LNCaP clone FGC (cell line): ENCODE measurements around the gene AP1S3.

Source experiments
- DNase-seq: peaks from one replicate; pipeline ENCODE4 v3.0.0-alpha.2; 2011; ENCODE audit warnings: low read depth
- H3K4me3 ChIP-seq: 2 replicates; pipeline ENCODE4 v1.5.1; 2011; ENCODE audit warnings: mild to moderate bottlenecking, low read depth, low read length, control low read depth
- TF ChIP-seq, protein P1 (sequence below): IDR thresholded peaks from 2 replicates; pipeline ENCODE4 v1.5.1; 2012; ENCODE audit warnings: mild to moderate bottlenecking; ENCODE audit not compliant: control insufficient read depth, insufficient read depth; ENCODE audit errors: extremely low read depth

The AP1S3 gene

DNA sequence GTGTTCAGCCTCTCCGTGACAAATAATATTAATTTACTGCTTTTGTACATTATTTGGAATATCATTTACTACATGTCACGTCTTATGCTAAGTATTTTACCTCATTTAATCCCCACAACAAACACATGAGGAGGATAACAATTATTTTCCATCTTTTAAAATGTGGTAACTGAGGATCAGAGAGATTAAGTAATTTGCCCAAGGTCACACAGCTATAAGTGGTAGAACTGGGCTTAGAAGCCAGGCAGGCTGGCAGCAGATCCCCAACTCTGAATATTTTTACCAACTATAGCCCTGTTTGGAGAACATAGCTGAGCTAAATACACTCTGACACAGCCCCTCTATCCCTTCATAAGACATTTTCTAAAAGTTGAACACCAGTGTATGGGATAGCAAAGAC, 24.1 kb downstream of the AP1S3 start:
- TF ChIP-seq, protein P1, sequence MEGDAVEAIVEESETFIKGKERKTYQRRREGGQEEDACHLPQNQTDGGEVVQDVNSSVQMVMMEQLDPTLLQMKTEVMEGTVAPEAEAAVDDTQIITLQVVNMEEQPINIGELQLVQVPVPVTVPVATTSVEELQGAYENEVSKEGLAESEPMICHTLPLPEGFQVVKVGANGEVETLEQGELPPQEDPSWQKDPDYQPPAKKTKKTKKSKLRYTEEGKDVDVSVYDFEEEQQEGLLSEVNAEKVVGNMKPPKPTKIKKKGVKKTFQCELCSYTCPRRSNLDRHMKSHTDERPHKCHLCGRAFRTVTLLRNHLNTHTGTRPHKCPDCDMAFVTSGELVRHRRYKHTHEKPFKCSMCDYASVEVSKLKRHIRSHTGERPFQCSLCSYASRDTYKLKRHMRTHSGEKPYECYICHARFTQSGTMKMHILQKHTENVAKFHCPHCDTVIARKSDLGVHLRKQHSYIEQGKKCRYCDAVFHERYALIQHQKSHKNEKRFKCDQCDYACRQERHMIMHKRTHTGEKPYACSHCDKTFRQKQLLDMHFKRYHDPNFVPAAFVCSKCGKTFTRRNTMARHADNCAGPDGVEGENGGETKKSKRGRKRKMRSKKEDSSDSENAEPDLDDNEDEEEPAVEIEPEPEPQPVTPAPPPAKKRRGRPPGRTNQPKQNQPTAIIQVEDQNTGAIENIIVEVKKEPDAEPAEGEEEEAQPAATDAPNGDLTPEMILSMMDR, result no peak
- H3K4me3 ChIP-seq, result no peak overlapping the region
- no peak for DNase-seq

GRCh38 chr2:223811757-223812156, 25.6 kb downstream of the AP1S3 start:
- TF ChIP-seq, protein P1, result no peak
- H3K4me3 ChIP-seq, result no peak overlapping the region
- no peak for DNase-seq

DNA sequence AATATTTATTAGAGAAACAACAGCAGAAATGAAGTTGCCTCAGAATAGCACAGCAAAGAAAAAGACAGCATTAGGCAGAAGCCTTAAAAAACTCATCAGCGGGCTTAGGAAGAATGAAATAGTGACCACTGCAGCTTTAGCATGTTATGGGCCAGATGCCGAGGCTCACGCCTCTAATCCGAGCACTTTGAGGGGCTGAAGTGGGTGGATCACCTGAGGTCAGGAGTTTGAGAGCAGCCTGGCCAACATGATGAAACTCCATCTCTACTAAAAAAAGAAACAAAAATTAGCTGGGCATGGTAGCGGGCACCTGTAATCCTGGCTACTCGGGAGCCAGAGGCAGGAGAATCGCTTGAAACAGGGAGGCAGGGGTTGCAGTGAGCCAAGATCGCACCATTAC, 32.4 kb downstream of the AP1S3 start:
- no peak for DNase-seq
- no peak overlapping the region for H3K4me3 ChIP-seq
- TF ChIP-seq, protein P1, result no peak

DNA sequence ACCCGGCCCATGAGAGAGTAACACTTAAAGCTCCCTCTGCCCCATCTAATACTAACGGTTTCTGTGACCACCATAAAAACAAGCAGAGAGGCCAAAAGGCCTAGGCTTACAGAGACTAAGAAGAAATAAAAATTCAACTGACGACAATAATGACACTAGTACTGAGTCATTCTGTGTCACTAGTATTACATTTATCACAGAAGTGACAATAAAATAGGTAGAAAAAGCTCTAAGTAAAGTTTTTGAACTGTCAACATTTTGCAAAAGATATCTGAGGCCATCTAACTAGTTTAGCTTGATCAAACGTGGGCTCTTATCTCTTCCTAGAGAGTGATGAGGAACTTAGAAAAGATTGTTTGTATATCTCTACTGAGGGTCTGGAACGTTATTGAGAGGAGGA, 35.6 kb downstream of the AP1S3 start:
- DNase-seq, result no peak
- no peak overlapping the region for H3K4me3 ChIP-seq
- TF ChIP-seq, protein P1, result no peak

GRCh38 chr2:223800908-223801307, 36.5 kb downstream of the AP1S3 start:
- DNase-seq, result no peak
- H3K4me3 ChIP-seq, result no peak overlapping the region
- TF ChIP-seq, protein P1, result no peak

DNA sequence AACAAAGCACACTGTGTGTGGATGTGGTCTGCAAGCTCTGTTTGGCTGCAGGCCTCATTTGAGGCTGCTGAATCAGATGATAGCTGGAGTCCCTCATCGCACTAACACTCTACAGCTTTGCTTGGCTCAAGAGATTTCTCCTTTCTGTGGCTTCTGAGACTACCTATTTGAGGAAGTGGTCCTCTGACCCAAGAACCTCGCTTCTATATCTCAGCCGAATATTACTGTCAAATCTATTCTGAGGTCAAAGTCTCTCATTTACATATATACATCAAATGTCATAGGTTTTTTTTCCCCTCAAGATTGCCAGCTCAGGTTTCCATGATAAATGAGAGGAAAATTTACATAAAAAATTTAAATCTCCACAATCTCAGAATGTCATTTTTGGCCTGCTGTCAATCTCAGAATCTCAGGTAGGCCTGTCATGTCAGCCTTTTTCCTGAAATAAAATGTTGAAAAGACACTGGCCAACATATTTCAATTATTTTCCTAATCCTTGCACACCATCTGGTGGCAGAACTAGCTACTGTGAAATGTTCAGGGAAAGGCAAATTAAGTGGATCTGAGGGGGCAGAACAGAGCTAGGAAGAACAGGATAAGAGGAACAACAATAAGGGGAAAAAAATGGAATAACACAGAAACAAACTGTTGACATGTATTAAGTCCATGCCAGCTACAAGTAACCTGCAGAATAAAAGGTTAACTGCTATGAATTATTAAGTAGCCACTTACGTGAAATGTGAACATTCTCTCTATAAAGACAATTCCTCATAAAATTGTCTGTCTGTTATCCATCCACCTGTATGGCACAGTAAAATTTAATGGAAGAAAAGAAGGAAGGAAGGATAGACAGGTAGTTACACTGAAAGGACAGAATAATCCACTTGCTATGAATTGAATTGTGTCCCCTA, 39.3 kb downstream of the AP1S3 start:
- no peak for DNase-seq
- H3K4me3 ChIP-seq, result no peak overlapping the region
- TF ChIP-seq, protein P1, result peak; percentile 83

GRCh38 chr2:223797037-223797436, 40.3 kb downstream of the AP1S3 start:
- no peak for DNase-seq

More at GRCh38 chr2:223797037-223797436, 40.3 kb downstream of the AP1S3 start:
- TF ChIP-seq, protein P1, result no peak
- no peak overlapping the region for H3K4me3 ChIP-seq
